ENCODE results near the gene HOXC11.

Gene HOXC11

DNA sequence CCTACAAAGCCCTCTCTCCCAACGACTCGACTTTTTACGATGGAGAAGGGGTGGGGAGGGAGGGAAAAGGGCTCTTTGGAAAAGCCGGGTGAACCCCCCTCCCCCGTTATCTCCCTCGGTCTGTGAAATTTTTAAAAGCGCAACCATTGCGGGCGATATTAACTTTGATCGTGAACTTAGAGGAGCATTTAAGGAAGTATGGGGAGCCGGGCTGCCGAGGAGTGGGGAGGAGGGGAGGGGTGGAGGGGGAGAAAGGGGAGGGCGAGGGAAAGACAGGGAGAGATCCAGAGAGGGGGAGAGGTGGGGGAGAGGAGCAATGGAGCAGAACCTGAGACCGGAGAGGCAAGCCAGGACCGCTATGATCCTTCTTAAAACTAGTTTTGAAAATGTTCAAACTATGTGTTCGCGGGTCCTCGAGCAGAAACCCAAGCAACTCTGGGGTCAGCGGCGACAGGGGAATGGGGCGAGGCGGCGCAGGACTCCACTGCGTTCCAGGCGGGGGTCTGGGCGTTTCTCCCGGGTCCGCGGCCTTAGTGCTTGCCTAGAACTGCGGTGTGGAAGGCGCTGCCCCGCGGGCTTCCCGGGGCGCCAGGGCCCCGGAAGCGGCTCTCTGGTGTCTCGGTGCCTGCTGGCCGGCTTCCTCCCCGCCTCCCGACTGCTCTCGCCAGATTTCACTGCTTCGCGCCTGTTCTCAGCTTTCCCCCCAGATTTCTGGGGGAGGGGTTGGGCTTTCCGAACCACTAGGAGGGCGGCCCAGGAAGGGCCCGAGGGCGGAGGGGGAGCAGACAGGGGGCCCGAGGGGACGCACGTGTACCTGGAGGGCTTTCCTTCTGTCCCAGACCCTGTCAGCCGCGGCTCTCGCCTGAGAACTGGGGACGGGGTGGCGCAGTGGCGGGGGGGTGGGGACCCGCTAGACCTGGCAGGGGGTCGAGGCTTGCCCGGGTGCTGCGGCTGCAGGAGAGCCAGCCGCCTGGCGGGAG lies 1.4 kb downstream of the HOXC11 start, which contains the start of gene HOTAIR:
Gene HOTAIR, minus strand, starts transcription at position 871 of the 980 bp plus-strand sequence.
- DNase-seq (ENCODE audit: low read depth) = no peak

DNA sequence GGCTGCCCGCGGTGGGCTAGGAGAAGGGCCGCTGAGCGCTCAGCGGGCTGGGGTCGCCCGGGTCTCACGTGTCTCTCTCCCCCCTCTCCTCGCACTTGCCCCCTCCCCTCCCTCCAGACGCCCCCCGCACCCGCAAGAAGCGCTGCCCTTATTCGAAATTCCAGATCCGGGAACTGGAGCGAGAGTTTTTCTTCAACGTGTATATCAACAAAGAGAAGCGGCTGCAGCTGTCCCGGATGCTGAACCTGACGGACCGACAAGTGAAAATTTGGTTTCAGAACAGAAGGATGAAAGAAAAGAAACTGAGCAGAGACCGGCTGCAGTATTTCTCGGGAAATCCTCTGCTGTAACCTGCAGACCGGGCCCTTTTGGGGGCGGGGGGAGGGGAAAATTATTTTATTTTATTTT lies 2.1 kb downstream of the HOXC11 start:
- no peak for DNase-seq (ENCODE audit: low read depth)

DNA sequence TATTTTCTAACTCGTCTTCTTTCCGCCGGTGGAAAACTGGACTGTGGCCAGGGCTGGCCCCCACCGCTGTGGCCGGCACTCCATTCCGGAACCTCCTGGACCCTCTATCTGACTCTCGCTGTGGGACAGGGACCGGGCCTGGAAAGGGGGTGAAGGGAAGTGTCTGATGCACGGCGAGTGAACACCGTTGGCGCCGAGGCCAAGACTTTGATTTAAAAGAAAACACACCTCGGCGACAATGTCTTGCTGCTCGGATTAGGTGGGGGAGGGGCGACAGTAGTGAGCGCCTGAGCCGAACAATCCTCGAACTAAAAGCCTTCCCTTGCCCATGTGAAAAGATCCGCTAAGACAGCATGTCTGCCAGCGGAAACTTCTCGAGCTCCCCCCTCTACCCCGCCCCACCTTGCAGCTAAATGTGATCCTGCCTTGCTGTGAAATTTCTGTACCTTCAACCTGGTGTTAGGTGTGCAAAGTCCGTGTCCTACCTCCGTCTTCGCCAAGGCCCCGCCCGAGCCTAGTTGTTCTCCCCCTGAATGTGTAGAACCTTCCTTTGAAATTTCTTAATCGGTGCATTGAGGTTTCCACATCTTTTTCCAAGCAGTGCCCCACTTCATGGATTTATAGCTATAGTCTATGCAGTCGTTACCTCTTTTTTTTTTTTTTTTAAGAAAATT lies 2.7 kb downstream of the HOXC11 start:
- DNase-seq (ENCODE audit: low read depth) = no peak

DNA sequence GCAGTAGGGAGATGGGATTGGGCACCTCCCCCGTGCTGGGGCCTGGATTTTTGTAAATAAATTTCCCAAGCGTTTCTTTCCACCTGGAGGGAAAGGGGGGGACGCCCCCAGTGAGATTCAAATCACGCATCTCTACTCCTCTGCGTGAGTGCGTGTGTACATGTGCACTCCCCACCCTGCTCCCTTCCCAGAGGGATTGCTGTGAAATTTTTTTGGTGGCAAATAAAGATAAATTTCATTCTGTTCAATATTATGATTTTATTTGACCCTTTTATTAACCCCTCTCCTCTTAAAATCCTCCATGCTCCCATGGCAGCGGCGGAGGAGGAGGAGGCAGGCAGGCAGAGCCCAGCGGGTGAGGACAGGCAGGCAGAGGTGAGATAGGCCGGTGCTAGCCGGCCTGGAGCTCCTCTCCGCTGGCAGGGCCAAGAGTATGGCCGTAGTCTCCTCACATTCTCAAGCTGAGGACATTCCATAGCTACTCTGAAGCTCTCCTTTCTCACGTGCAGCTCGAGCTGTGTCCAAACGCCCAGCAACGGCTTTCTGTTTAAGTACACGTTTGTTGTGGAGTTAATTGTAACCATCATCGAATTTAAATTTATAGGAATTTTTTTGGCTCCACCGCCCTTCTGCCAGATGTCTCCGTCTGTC lies 3.4 kb downstream of the HOXC11 start:
- no peak for DNase-seq (ENCODE audit: low read depth)

- no peak for DNase-seq (ENCODE audit: low read depth)
Observed at GRCh38 chr12:53976823-53977595, 4.1 kb downstream of the HOXC11 start.

DNA sequence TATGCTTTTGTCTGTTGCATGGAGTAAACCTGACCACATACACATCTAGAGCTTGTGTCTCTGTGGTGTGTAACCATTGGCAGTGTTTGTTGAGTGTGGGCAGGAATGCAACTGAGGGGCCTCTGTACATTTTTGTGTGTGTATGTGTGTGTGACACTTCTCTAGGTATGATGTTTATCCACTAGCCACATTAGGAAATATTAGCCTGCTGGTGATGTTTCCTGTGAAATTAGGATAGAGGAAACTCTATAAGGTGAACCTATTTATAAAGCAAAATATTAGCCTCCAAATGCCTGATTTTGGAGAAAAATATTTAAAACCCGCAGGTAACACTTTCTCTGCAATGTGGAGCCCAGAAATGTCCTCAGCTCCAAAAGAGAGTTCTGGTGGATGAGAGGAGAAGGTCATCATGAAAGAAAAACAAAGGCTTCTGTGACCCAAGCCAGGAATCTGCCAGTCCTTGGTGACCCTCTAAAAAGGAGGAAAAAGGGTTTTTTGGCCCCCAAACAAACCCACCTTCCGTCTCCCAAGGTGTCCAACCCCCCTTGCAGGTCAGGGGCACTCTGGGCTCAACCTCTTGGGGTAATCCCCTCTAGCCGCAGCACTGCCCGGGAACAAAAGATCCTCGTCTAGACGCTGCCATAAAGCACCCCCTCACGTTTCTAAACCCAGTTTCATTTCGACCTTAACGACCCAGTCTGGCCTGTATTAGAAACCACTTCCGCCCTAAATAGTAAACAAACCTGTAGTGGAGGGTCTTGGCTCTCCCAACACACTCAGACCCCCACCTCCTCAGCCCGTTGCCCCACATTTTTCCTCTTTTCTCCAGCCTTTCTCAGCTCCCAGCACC lies 4.9 kb downstream of the HOXC11 start:
- no peak for DNase-seq (ENCODE audit: low read depth)

DNA sequence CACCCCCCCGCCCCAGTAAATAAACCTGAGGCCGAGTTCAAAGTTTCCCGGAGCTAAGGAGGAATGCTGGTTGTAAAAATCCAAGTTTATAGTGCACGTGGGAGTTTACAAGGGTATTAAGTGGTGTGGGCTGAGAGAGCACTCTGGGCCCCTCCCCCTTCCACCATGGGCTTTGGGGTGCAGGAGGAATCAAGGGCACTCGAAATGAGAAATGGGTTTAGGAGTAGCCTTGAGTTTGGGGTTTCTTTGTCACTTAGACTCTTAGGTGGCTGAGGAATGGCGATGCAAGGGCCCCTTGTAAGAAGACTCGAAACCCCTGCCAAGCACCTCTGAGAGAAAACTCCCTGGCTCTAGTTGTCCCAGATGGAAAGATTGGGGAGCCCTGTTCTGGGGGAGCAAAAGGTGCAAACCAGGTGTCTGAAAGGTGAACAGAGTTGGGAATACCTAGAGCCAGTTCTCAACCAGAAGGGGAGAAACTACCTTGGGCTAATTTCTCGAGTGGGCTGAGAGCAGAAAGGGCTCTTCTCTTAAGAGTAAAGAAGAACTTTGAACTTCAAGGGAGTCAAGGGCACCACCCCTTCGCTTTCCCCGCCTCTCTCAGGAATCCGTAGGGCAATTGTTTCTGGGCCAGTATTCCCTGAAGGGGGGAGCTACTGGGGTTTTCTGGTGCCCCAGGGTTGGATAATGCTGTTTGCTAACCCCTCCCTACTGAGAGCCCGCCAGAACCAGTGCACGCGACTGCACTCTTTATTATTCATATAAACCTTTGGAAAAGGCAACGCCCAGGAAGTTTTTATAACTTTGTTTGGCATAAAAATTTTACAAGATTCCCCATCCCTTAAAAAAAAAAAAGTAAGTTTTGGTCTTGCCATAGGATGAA lies 5.8 kb downstream of the HOXC11 start:
- no peak for DNase-seq (ENCODE audit: low read depth)

GRCh38 chr12:53980104-53980801 lies 7.3 kb downstream of the HOXC11 start:
- no peak for DNase-seq (ENCODE audit: low read depth)

- no peak for DNase-seq (ENCODE audit: low read depth)
Observed at GRCh38 chr12:53980802-53981496, 8.0 kb downstream of the HOXC11 start.

- DNase-seq (ENCODE audit: low read depth) = no peak
Observed at GRCh38 chr12:53981634-53982565, 9.0 kb downstream of the HOXC11 start.

DNA sequence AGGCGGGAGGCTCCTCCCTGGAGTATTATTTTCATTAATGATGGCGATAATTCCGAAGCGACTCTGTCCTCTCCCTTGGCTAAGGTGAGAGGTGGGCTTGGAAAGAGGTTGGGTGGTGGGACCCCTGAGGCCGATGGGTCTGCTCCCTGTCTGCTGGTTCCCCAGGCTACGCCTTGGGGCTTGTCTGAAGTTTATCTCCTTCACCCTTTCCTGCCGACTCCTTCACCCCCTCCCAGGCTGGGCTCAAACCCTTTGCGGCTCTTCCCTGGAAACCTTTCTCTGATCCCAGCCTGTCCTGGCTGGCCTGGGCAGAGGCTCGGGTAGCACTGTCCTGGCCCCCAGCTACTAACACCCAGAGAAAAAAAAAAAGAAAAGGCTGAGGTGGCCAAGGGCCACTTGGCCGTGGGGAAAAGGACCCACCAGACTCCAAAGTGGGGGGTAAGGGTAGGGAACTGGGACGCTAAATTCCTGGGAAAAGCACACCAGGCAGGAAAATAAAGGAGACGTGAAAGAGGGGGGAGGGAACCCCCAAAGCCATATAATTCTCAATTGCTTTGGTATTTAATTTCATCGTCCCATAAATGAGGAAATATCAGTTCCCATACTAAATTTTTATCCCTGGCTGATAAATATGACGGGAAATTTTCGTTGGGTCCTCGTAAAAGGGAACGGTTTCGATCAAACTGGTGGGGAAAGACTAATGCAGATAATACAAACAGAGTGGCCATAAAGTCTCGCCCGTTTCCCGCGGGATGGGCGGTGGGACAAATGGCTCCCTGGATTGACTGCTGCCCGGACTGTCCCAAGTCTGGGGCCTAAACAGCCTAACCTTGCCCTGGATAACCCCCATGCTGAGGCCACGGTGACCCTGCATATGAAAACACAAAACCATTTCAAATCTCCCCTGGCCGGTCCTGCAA lies 10.0 kb downstream of the HOXC11 start:
- no peak for DNase-seq (ENCODE audit: low read depth)

DNA sequence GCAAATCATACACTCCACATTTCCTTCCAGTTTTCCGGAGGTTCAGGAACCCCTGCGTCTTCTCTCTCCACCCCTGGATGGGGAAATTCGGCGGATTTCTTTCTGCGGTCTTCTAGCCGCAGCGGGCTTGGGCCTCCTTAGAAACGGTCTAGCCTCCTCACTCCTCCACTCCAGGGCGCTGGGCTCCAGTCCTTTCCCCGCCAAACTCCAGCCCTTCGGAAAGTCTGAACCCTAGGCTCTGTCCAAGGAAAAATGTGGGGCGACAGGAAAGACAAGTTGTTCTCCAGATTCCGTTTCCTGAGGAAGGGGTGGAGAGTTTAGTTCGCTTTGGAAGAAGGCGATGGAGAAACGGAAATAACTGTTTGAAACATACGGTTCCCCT lies 10.6 kb downstream of the HOXC11 start:
- no peak for DNase-seq (ENCODE audit: low read depth)

GRCh38 chr12:53983950-53984572 lies 11.1 kb downstream of the HOXC11 start:
- no peak for DNase-seq (ENCODE audit: low read depth)

DNA sequence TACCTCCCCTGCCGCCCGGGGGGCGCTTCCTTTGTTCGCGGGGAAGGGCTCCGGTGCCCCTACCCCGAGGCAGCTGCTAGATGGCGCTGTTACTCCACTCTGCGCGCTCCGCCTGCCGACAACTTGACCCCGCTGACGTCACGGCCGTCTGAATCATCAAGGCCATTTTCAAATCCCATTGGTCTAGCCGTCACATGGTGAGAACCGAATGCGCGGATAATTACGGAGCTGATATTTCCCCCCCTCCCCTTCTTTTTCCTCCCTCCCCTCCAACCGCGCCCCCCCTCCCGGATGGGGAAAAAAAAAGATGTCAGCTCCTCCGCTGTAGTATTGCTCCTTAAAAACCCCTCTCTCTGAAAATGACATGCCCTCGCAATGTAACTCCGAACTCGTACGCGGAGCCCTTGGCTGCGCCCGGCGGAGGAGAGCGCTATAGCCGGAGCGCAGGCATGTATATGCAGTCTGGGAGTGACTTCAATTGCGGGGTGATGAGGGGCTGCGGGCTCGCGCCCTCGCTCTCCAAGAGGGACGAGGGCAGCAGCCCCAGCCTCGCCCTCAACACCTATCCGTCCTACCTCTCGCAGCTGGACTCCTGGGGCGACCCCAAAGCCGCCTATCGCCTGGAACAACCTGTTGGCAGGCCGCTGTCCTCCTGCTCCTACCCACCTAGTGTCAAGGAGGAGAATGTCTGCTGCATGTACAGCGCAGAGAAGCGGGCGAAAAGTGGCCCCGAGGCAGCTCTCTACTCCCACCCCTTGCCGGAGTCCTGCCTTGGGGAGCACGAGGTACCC lies 12.2 kb downstream of the HOXC11 start, which contains the start of gene HOXC10:
Gene HOXC10, plus strand, starts transcription at position 246 of the 791 bp plus-strand sequence. Its CDS starts 114 bp downstream, at position 360.
- peak; percentile 33 for DNase-seq (ENCODE audit: low read depth)

DNA sequence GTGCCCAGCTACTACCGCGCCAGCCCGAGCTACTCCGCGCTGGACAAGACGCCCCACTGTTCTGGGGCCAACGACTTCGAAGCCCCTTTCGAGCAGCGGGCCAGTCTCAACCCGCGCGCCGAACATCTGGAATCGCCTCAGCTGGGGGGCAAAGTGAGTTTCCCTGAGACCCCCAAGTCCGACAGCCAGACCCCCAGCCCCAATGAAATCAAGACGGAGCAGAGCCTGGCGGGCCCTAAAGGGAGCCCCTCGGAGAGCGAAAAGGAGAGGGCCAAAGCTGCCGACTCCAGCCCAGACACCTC lies 12.7 kb downstream of the HOXC11 start:
- no peak for DNase-seq (ENCODE audit: low read depth)
